SJCRH30 (cell line): ENCODE data around the gene LDLRAD1. TPM values are rescaled to one million over a fixed set of nuclear protein-coding genes. Genes with fewer than 3 reads are reported as not detected.
"Not testable (repeated sequence)": the region's sequence is repeated elsewhere in the genome, so short reads cannot be mapped to it uniquely, and the experiment has no call there.

Experiments used
- DNase-seq, 2 experiments: peaks; one replicate each; pipeline ENCODE4 v3.0.0-alpha.2; 2015 to 2020
- H3K27ac ChIP-seq: fragments of 250-450 bp; sonication (Bioruptor Pico); 2 replicates; pipeline ENCODE4 v1.5.1; 2020; ENCODE audit warnings: mild to moderate bottlenecking, moderate library complexity
- H3K27me3 ChIP-seq: fragments of 250-450 bp; sonication (Bioruptor Pico); 2 replicates; pipeline ENCODE4 v1.5.1; 2020; ENCODE audit warnings: mild to moderate bottlenecking, moderate library complexity
- H3K36me3 ChIP-seq: fragments of 250-450 bp; sonication (Bioruptor Pico); 2 replicates; pipeline ENCODE4 v1.5.1; 2020; ENCODE audit warnings: mild to moderate bottlenecking, moderate library complexity
- H3K4me1 ChIP-seq: fragments of 250-450 bp; sonication (Bioruptor Pico); 2 replicates; pipeline ENCODE4 v1.5.1; 2020; ENCODE audit warnings: mild to moderate bottlenecking, moderate library complexity
- H3K4me3 ChIP-seq: fragments of 250-450 bp; sonication (Bioruptor Pico); 2 replicates; pipeline ENCODE4 v1.5.1; 2020; ENCODE audit warnings: mild to moderate bottlenecking, moderate library complexity
- H3K9me3 ChIP-seq: fragments of 250-450 bp; sonication (Bioruptor Pico); replicated peaks from 2 replicates; pipeline ENCODE4 v1.5.1; 2020; ENCODE audit warnings: mild to moderate bottlenecking, moderate library complexity
- total RNA-seq: library from RNA; depleted of rRNA; stranded (reverse); fragments of >200 nt; shearing (Covaris generic); gene quantifications from 2 replicates; pipeline ENCODE4 v1.2.3, GENCODE V29; 2014

Gene LDLRAD1
- total RNA-seq, 1 experiment from 2014 or later: not detected

- H3K4me3 ChIP-seq: no peak overlapping the region
- no peaks in the 10 kb centered on the region for H3K27me3 ChIP-seq
- no peaks in the 10 kb centered on the region for H3K36me3 ChIP-seq
- H3K4me1 ChIP-seq: no peaks in the 10 kb centered on the region
- H3K9me3 ChIP-seq: no peaks in the 10 kb centered on the region
- no peak for DNase-seq
- H3K27ac ChIP-seq: no peak overlapping the region
Measured at GRCh38 chr1:54009406-54009805, 8.6 kb downstream of the LDLRAD1 start.

- Histone ChIP-seq H3K27me3 (no peaks in the 10 kb centered on the region), H3K36me3 (no peaks in the 10 kb centered on the region), H3K4me1 (no peaks in the 10 kb centered on the region), H3K4me3 (no peak overlapping the region), H3K9me3 (no peaks in the 10 kb centered on the region), H3K27ac (no peak overlapping the region)
- no peak for DNase-seq
Measured at GRCh38 chr1:54008876-54009275, 9.1 kb downstream of the LDLRAD1 start.

- no peak for DNase-seq
Measured at GRCh38 chr1:54007613-54008012, 10.4 kb downstream of the LDLRAD1 start.

GRCh38 chr1:54006508-54006907 lies 11.5 kb downstream of the LDLRAD1 start:
- H3K4me1 ChIP-seq: no peaks in the 10 kb centered on the region
- H3K27me3 ChIP-seq: no peaks in the 10 kb centered on the region
- H3K27ac ChIP-seq: no peak overlapping the region
- H3K4me3 ChIP-seq: no peak overlapping the region
- DNase-seq: no peak
- no peaks in the 10 kb centered on the region for H3K36me3 ChIP-seq
- H3K9me3 ChIP-seq: no peaks in the 10 kb centered on the region

More at GRCh38 chr1:54007613-54008012, 10.4 kb downstream of the LDLRAD1 start:
- Histone ChIP-seq H3K4me3 (no peak overlapping the region), H3K27me3 (no peaks in the 10 kb centered on the region), H3K9me3 (no peaks in the 10 kb centered on the region), H3K4me1 (no peaks in the 10 kb centered on the region), H3K27ac (no peak overlapping the region), H3K36me3 (no peaks in the 10 kb centered on the region)

- H3K4me1 ChIP-seq: no peaks in the 10 kb centered on the region
- no peaks in the 10 kb centered on the region for H3K36me3 ChIP-seq
- no peak for DNase-seq
- no peaks in the 10 kb centered on the region for H3K9me3 ChIP-seq
- no peak overlapping the region for H3K4me3 ChIP-seq
- no peak overlapping the region for H3K27ac ChIP-seq
- H3K27me3 ChIP-seq: no peaks in the 10 kb centered on the region
Measured at GRCh38 chr1:54004481-54005049, 13.4 kb downstream of the LDLRAD1 start.

GRCh38 chr1:54003750-54004480 lies 14.1 kb downstream of the LDLRAD1 start:
- not testable (repeated sequence) for H3K27ac ChIP-seq, H3K36me3 ChIP-seq, H3K9me3 ChIP-seq, H3K27me3 ChIP-seq, H3K4me3 ChIP-seq, DNase-seq, H3K4me1 ChIP-seq

GRCh38 chr1:54003249-54003646 lies 14.7 kb downstream of the LDLRAD1 start:
- no peaks in the 10 kb centered on the region for H3K4me1 ChIP-seq
- no peak overlapping the region for H3K4me3 ChIP-seq
- DNase-seq: no peak
- no peaks in the 10 kb centered on the region for H3K9me3 ChIP-seq
- H3K27ac ChIP-seq: no peak overlapping the region
- no peaks in the 10 kb centered on the region for H3K36me3 ChIP-seq
- no peaks in the 10 kb centered on the region for H3K27me3 ChIP-seq

GRCh38 chr1:54002544-54003248 lies 15.3 kb downstream of the LDLRAD1 start:
- H3K27ac ChIP-seq: no peak overlapping the region
- DNase-seq: no peak
- H3K27me3 ChIP-seq: no peaks in the 10 kb centered on the region
- no peaks in the 10 kb centered on the region for H3K4me1 ChIP-seq
- H3K9me3 ChIP-seq: no peaks in the 10 kb centered on the region
- no peak overlapping the region for H3K4me3 ChIP-seq
- H3K36me3 ChIP-seq: no peaks in the 10 kb centered on the region

- no peak overlapping the region for H3K4me3 ChIP-seq
- H3K27ac ChIP-seq: no peak overlapping the region
- H3K4me1 ChIP-seq: no peaks in the 10 kb centered on the region
- no peak for DNase-seq
- no peaks in the 10 kb centered on the region for H3K27me3 ChIP-seq
- H3K9me3 ChIP-seq: no peaks in the 10 kb centered on the region
- no peaks in the 10 kb centered on the region for H3K36me3 ChIP-seq
Measured at GRCh38 chr1:54001591-54001990, 16.4 kb downstream of the LDLRAD1 start.

GRCh38 chr1:53999920-54000319 lies 18.1 kb downstream of the LDLRAD1 start:
- no peak for DNase-seq

GRCh38 chr1:53998223-53998622 lies 19.8 kb downstream of the LDLRAD1 start:
- H3K36me3 ChIP-seq: no peaks in the 10 kb centered on the region
- no peak for DNase-seq
- H3K27ac ChIP-seq: no peak overlapping the region
- H3K9me3 ChIP-seq: no peaks in the 10 kb centered on the region
- H3K4me3 ChIP-seq: no peak overlapping the region
- no peaks in the 10 kb centered on the region for H3K4me1 ChIP-seq
- H3K27me3 ChIP-seq: no peaks in the 10 kb centered on the region

More at GRCh38 chr1:53999920-54000319, 18.1 kb downstream of the LDLRAD1 start:
- H3K27ac ChIP-seq: no peak overlapping the region
- H3K4me3 ChIP-seq: no peak overlapping the region
- H3K9me3 ChIP-seq: no peaks in the 10 kb centered on the region
- H3K4me1 ChIP-seq: no peaks in the 10 kb centered on the region
- H3K36me3 ChIP-seq: no peaks in the 10 kb centered on the region
- H3K27me3 ChIP-seq: no peaks in the 10 kb centered on the region

- H3K4me1 ChIP-seq: no peaks in the 10 kb centered on the region
- H3K4me3 ChIP-seq: no peak overlapping the region
- no peaks in the 10 kb centered on the region for H3K36me3 ChIP-seq
- no peaks in the 10 kb centered on the region for H3K9me3 ChIP-seq
- no peak overlapping the region for H3K27ac ChIP-seq
- H3K27me3 ChIP-seq: no peaks in the 10 kb centered on the region
- DNase-seq: no peak
Measured at GRCh38 chr1:53995683-53996082, 22.3 kb downstream of the LDLRAD1 start.

GRCh38 chr1:53994516-53994915 lies 23.5 kb downstream of the LDLRAD1 start:
- not testable (repeated sequence) for H3K27ac ChIP-seq, H3K27me3 ChIP-seq, H3K36me3 ChIP-seq

GRCh38 chr1:53992085-53992874 lies 25.7 kb downstream of the LDLRAD1 start:
- no peaks in the 10 kb centered on the region for H3K9me3 ChIP-seq
- no peak overlapping the region for H3K4me3 ChIP-seq

More at GRCh38 chr1:53994516-53994915, 23.5 kb downstream of the LDLRAD1 start:
- H3K4me3 ChIP-seq, H3K4me1 ChIP-seq, DNase-seq, H3K9me3 ChIP-seq: not testable (repeated sequence)

GRCh38 chr1:53987880-53988279 lies 30.1 kb downstream of the LDLRAD1 start:
- DNase-seq: no peak
- Histone ChIP-seq H3K9me3 (no peaks in the 10 kb centered on the region), H3K4me1 (no peaks in the 10 kb centered on the region), H3K36me3 (no peaks in the 10 kb centered on the region), H3K27ac (no peak overlapping the region), H3K4me3 (no peak overlapping the region), H3K27me3 (no peaks in the 10 kb centered on the region)

More at GRCh38 chr1:53992085-53992874, 25.7 kb downstream of the LDLRAD1 start:
- H3K27me3 ChIP-seq: no peaks in the 10 kb centered on the region
- no peaks in the 10 kb centered on the region for H3K36me3 ChIP-seq
- H3K27ac ChIP-seq: no peak overlapping the region
- no peaks in the 10 kb centered on the region for H3K4me1 ChIP-seq
- DNase-seq: peak in 1 of 2 experiments; percentile 21
